ENCODE results near the gene MECP2.
A peak's percentile ranks its signal among the peaks of the same experiment; 100 is the strongest.

The MECP2 gene

DNA sequence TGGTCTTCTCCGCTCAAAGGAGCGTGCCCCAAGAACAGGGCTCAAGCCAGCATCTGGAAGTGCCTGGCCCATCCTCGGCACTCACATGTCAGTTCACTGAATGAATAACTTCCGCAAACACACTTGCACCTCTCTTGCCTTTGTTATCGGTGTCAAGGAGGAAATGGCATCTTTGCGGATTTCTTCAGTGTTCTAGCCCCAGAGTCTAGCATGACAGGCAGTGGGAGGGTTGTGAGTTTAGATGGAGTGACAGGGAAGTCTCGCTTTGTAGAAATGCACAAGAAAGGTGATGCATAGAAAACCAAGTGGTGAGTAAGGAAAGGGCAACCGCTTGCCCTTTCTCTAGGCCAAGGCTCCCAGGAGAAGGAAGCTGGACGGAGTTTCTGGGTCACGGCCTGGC, 17.6 kb upstream of the MECP2 start:
- H4K20me1 ChIP-seq (ENCODE audit: insufficient read depth), result no peaks in the 10 kb centered on the region

DNA sequence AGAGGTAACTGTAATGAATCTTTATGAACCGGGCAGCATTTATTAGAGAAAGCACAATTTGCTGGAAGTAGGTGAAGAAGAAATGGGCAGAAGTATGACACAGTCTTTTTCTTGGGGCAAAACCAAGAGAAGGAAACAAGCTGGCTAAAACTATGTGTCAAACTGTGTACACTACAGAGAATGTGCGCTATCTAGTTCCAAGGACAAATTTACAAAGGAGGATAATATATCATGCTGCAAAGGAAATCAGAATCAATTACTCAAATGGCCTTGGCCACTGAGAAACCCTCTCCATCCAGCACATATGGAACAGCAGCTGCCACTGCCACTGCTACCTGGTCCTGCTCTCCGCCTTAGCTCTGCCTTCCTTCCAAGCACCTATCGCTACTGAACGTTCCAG, 17.1 kb upstream of the MECP2 start:
- TF ChIP-seq, protein P1, sequence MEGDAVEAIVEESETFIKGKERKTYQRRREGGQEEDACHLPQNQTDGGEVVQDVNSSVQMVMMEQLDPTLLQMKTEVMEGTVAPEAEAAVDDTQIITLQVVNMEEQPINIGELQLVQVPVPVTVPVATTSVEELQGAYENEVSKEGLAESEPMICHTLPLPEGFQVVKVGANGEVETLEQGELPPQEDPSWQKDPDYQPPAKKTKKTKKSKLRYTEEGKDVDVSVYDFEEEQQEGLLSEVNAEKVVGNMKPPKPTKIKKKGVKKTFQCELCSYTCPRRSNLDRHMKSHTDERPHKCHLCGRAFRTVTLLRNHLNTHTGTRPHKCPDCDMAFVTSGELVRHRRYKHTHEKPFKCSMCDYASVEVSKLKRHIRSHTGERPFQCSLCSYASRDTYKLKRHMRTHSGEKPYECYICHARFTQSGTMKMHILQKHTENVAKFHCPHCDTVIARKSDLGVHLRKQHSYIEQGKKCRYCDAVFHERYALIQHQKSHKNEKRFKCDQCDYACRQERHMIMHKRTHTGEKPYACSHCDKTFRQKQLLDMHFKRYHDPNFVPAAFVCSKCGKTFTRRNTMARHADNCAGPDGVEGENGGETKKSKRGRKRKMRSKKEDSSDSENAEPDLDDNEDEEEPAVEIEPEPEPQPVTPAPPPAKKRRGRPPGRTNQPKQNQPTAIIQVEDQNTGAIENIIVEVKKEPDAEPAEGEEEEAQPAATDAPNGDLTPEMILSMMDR (conservative IDR thresholded peaks at IDR 0.05; ENCODE audit: low read depth, low read length), result no peak

More for the DNA sequence above, 17.6 kb upstream of the MECP2 start:
- H3K4me1 ChIP-seq (ENCODE audit: low read depth, poor library complexity, severe bottlenecking), result no peaks in the 10 kb centered on the region
- no peak overlapping the region for H2AFZ ChIP-seq (ENCODE audit: low read depth)
- H3K36me3 ChIP-seq (ENCODE audit: insufficient read depth), result no peaks in the 10 kb centered on the region
- H3K27me3 ChIP-seq (ENCODE audit: insufficient read depth, low read depth), result no peaks in the 10 kb centered on the region
- TF ChIP-seq, protein P1 (conservative IDR thresholded peaks at IDR 0.05; ENCODE audit: low read depth, low read length), result no peak
- H3K9ac ChIP-seq, result no peak overlapping the region
- no peak overlapping the region for H3K4me3 ChIP-seq (IDR thresholded peaks at IDR 0.05; ENCODE audit: insufficient read depth, low read depth, low read length)
- H3K27ac ChIP-seq, result no peak overlapping the region
- H3K4me2 ChIP-seq, result no peak overlapping the region
- no peaks in the 10 kb centered on the region for H3K79me2 ChIP-seq (ENCODE audit: insufficient read depth, low read depth)

DNA sequence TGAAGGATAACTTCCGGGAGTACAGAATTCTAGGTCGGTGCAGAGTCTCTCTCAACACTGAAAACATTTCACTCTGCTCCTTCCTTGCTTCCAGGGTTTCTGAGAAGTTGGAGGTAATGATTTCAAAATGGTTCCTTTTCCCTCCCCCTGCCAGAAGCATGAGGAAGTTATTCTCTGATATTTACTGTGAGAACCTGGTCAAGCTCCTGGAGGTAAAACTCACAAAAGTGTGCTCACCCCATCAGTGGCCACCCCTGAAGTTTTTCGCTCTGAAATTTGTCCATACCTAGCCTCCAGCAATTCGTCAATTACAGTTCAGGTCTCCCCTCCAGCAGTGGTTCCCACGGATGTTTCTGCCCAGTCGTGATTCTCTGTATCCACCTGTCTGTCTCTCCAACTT, 16.2 kb upstream of the MECP2 start:
- Histone ChIP-seq H3K36me3 (ENCODE audit: insufficient read depth) (no peaks in the 10 kb centered on the region), H2AFZ (ENCODE audit: low read depth) (no peak overlapping the region), H3K27me3 (ENCODE audit: insufficient read depth, low read depth) (no peaks in the 10 kb centered on the region)

More for the DNA sequence above, 17.1 kb upstream of the MECP2 start:
- Histone ChIP-seq H3K79me2 (ENCODE audit: insufficient read depth, low read depth) (no peaks in the 10 kb centered on the region), H3K4me2 (no peak overlapping the region), H3K27ac (no peak overlapping the region), H3K27me3 (ENCODE audit: insufficient read depth, low read depth) (no peaks in the 10 kb centered on the region), H4K20me1 (ENCODE audit: insufficient read depth) (no peaks in the 10 kb centered on the region), H2AFZ (ENCODE audit: low read depth) (no peak overlapping the region), H3K36me3 (ENCODE audit: insufficient read depth) (no peaks in the 10 kb centered on the region), H3K9ac (no peak overlapping the region), H3K4me1 (ENCODE audit: low read depth, poor library complexity, severe bottlenecking) (no peaks in the 10 kb centered on the region), H3K4me3 (IDR thresholded peaks at IDR 0.05; ENCODE audit: insufficient read depth, low read depth, low read length) (no peak overlapping the region)

DNA sequence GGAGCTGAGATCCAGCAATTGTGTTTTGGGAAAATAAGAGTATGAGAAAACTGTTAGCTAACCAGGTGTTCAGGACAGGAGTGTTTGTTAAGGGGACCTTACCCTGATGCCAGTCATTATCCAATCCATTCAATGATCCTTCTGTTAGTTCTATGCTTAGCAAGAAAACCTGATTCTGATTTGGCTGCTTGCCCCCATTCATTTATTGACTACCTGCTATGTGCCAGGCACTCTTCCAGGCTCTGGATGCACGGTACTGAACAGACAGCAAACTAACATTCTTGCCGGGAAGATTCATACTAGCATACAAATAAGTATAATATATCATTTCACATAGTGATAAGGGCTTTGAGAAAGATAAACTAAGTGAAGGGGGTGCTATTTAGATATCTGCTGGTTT, 1.0 kb upstream of the MECP2 start:
- no peaks in the 10 kb centered on the region for H3K27me3 ChIP-seq (ENCODE audit: insufficient read depth, low read depth)

More for the DNA sequence above, 16.2 kb upstream of the MECP2 start:
- Histone ChIP-seq H3K4me2 (no peak overlapping the region), H4K20me1 (ENCODE audit: insufficient read depth) (no peaks in the 10 kb centered on the region), H3K79me2 (ENCODE audit: insufficient read depth, low read depth) (no peaks in the 10 kb centered on the region), H3K4me3 (IDR thresholded peaks at IDR 0.05; ENCODE audit: insufficient read depth, low read depth, low read length) (no peak overlapping the region), H3K9ac (no peak overlapping the region), H3K27ac (no peak overlapping the region), H3K4me1 (ENCODE audit: low read depth, poor library complexity, severe bottlenecking) (no peaks in the 10 kb centered on the region)
- TF ChIP-seq, protein P1 (conservative IDR thresholded peaks at IDR 0.05; ENCODE audit: low read depth, low read length), result no peak

More for the DNA sequence above, 1.0 kb upstream of the MECP2 start:
- no peak overlapping the region for H3K27ac ChIP-seq
- TF ChIP-seq, protein P1 (conservative IDR thresholded peaks at IDR 0.05; ENCODE audit: low read depth, low read length), result no peak
- H3K4me1 ChIP-seq (ENCODE audit: low read depth, poor library complexity, severe bottlenecking), result peaks cover 18% of the 10 kb centered on the region
- no peaks in the 10 kb centered on the region for H4K20me1 ChIP-seq (ENCODE audit: insufficient read depth)
- H2AFZ ChIP-seq (ENCODE audit: low read depth), result peak overlapping the region; percentile 71; the same call in 1 of the 2 replicates
- no peak overlapping the region for H3K9ac ChIP-seq
- no peaks in the 10 kb centered on the region for H3K36me3 ChIP-seq (ENCODE audit: insufficient read depth)
- no peak overlapping the region for H3K4me3 ChIP-seq (IDR thresholded peaks at IDR 0.05; ENCODE audit: insufficient read depth, low read depth, low read length)
- no peak overlapping the region for H3K4me2 ChIP-seq
- peaks cover 33% of the 10 kb centered on the region for H3K79me2 ChIP-seq (ENCODE audit: insufficient read depth, low read depth)
